ENCODE results near the gene IL5RA.

Gene IL5RA

DNA sequence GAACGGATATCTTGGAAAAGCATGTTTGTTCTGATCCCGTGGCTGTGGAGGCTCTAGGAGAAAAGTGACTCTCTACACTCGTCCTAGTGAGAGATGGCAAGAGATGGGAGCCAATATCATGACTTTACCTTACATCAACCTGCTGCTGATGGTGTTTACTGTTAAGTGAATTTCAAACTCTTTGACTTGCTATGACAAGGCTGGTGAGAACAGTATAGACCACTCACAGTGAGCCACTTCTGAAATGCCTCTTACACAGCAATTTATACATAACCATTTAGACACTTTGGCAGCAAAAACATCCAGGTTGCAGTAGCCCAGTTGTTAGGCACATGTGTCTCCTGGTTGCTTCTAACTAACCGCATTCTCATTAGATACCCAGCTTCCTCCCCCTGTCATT is 43.3 kb downstream of the IL5RA start:
- no peak for DNase-seq (ENCODE audit: extremely low read depth in 1 of 2, low read depth in 1 of 2)

DNA sequence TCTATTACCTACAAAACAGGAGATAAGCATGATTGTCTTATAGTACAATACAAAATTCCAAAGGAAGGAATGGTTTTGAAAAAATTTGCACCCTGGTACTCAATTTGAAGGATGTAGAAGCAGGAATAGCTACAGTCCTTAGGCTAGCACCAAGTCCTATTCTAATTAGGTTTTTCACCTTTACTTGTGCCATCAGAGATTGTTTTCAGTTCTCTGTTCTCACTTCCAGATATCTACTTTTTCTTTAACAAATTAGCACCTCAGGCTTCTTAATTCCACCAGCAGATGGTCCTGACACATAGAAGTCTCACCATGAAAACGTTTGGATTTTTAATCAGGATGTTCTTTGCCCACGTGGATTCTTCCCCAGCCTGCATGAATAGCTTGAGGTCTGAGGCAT is 43.8 kb downstream of the IL5RA start:
- no peak for DNase-seq (ENCODE audit: extremely low read depth in 1 of 2, low read depth in 1 of 2)

DNA sequence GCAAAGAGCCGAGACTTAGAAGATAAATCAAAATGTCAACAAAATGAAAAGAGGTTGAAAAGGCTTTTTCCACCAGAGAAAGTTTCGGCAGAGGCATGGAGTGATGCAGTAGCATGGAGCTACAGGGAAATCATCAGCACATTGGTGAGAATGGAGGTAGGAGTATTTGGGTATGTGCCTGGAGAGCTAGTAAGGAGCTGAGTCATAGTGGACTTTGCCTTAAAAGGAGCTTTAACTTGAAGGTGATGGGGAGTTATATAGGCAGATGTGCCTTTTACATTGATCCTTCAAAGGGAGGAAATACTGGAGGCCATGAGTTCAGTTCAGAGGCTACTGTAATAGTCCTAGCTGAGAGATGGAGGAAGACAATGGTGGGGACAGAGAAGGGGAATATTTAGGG is 44.3 kb downstream of the IL5RA start:
- DNase-seq (ENCODE audit: extremely low read depth in 1 of 2, low read depth in 1 of 2): no peak

DNA sequence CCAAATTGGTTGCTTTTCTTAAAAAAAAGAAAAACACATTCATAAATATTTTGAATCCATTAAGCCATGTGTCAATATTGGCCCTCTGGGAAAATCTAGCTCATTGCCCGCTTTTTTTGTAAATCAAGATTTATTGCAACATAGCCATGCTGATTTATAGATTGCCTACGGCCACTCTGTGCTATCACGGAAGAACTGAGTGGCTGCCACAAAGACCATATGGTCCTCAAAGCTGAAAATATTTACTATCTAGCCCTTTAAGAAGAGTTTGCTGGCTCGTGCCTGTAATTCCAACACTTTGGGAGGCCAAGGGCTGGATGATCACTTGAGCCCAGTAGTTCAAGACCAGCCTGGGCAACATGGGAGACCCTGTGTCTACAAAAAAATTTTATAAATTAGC is 45.9 kb downstream of the IL5RA start:
- no peak for DNase-seq (ENCODE audit: extremely low read depth in 1 of 2, low read depth in 1 of 2)

DNA sequence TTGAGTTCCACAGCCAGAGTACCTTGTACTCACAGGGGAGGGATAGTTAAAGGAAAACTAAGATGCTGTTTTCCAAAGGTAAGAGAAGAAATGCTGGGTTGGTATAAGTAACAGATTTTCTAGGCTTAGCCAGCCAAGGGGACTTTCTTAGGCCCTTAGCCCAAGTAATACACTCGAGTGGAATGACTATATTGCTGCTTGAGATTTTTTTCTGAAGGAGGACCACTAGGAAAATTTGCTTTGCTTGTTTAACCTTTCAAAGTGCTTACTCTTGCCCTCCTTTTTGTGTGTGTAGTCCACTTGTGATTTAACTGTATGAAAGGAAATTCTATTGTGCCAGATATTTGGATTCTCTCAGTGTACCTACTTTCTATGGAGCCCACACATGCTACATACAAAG is 50.5 kb downstream of the IL5RA start:
- DNase-seq (ENCODE audit: extremely low read depth in 1 of 2, low read depth in 1 of 2): no peak

DNA sequence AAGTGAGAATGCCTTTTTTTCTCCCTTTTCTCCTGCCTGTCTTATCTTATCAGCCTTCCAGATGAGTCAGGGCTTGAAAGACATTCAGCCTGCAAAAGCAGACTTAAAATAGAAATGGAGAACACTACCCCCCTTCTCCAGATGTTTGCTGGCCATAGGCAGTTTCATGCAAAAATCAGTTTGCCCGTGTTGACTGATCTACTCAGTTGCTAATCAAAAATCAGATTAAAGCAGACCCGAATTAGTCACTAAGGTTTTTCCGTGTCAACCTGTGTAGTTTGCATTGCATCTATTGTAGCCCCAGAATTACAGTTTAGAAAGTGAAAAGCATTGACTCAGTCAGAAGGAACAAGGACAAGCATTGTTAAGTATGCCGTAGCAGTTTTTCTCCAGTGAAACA is 56.2 kb downstream of the IL5RA start:
- no peak for DNase-seq (ENCODE audit: extremely low read depth in 1 of 2, low read depth in 1 of 2)

DNA sequence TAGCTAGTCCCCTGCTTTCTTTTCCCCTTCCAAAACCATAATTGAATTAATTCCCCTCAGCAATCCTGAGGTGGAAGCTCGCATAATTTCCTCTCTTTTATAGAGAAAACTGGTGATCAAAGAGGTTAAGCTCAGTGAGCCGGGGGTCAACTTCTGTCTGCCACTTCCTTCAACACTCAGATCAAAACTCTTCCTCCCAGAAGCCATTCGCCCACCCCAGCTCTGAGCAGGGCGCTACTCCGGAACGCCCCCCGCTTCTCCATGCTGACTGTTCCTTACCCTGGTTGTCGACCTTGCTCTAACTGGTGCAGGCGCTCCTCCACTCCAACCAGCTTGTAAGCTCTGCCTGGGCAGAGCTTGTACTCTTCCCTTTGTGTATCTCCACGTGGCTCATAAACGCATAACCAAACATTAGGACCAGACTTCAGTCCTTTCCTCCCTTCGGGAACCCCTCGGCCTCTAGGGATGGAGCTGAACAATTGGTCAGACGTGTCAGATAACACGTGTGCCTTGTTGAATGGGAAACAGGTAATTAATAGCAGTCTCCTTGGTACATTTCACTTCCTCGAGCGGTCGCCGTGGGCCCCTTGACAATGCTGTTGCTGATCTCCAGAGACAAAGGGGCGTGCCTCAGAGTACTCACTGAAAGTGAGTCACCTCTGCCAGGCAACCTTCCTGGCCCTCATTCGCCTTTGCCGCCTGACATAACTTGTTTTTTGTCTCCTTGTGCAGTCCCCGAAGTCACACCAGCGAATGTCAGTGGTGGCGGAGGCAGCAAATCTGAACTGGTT is 71.8 kb downstream of the IL5RA start:
- no peak for DNase-seq (ENCODE audit: extremely low read depth in 1 of 2, low read depth in 1 of 2)

DNA sequence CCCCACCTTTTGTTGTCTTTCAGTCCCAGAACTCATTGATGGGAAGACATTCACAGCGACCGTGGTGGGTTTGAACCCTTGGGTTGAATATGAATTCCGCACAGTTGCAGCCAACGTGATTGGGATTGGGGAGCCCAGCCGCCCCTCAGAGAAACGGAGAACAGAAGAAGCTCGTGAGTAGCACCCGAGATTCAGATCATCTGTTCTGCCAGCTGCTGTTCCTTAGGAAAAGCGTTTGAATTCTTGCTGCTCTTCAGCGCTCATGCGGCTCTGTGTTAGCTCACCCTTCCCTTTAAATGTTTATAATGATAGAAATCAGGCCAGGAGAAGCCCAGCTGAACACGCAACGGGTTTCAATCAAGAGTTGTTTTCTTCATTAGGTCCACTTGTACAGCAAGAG is 73.0 kb downstream of the IL5RA start:
- DNase-seq (ENCODE audit: extremely low read depth in 1 of 2, low read depth in 1 of 2): no peak

DNA sequence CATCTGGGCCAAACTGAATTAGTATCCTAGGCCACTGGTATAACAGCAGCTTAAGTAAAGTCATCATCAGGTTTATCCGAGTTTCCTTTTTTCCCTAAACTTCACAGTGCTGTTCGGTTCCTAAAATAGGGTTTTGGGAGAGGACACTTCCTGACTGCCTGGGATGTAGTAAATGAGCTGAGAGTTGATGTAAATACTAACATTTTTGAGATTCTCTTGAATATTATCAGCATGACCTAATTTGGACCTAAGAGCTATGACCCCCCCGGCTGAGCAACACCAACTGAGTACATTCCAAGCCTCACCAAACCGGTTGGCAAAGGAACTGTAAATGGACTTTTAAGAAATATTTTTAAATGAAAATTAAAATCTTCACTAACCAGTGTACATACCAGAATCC is 78.8 kb downstream of the IL5RA start:
- no peak for DNase-seq (ENCODE audit: extremely low read depth in 1 of 2, low read depth in 1 of 2)

DNA sequence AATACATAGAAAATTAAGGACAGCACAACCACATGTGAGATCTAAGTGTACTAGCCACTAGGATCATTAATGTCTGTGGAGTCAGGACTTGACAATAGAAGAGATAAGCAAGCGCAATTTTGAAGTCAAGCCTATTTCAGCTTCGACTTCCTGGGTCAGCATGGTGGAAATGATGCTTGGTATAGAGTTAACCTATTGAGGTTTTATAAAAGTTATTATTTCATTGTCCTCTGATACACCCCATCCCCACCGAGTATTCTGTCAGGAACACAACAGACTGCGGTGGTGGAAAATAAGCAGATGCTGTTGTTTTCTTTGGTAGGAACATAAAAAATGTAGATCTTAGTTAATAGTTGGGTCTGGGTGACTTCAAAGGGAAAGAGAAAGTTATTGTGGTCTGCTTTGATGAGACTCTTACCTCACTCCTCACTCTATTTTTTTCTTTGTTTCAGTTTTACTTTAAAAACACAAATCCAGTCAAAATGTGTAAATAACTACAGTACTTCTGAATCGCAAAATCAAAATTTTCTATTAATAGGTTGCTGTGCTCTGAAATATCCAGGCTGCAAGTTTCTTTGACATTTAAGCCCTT is 82.1 kb downstream of the IL5RA start:
- DNase-seq (ENCODE audit: extremely low read depth in 1 of 2, low read depth in 1 of 2): no peak

DNA sequence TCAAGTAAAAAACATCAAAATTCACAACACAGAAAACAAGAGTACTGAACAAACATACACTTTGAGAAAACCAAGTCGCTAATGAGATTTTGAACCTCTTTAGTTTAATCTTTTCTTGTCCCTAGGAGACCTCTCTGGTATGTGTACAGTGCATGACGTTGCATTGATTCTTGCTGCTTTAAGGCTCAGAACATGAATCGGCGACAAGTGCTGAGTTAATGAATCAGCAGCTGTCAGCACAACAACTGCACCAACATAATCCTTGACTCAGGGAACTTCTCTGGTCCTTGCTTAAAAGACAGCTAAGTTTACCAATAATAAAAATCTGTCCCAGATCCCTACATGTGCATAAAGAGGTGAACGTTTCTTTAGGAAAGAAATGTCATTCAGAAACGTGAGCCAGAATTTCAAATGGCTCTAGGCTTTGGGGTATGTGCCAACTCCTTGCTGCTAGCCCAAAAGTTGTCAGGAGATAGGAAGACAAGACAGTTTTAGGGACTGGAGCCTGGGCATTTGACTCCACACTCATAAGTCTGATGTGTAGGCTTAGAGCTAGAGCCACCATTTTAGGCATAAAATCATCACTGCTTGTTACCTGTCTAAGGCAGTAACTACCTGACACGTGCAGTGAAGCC is 86.9 kb downstream of the IL5RA start:
- no peak for DNase-seq (ENCODE audit: extremely low read depth in 1 of 2, low read depth in 1 of 2)

DNA sequence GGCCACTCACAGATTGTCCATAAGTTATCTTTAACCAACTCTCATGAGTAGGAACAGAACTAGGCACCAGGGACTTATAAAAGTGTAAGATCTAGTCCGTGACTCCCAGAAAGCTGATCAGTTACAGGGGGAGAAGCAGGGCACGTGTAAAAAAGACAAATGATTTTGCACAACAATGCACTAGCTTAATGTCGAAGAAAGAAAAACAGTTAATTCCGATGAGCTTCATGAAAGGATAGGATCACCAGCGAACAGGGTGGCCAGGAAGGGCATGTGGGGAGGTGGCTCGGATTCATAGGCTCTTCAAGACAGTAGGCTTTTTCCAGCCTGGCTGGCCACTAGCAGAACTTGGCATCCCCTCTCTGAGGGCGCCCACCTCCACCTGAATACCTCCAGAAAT is 90.0 kb downstream of the IL5RA start:
- DNase-seq (ENCODE audit: extremely low read depth in 1 of 2, low read depth in 1 of 2): no peak

Measured in stimulated activated CD8-positive, alpha-beta memory T cell treated with anti-CD3 and anti-CD28 coated beads, Interleukin-7, amount 100 ng/mL, for 48 hours (primary cell).